Brain microvascular endothelial cell (primary cell): Measurements from ENCODE around the gene PPP1R36.

ENCODE experiments used
- DNase-seq: peaks from one replicate; pipeline ENCODE4 v3.0.0-alpha.2; 2020
- H3K27ac ChIP-seq: fragments of 250-450 bp; sonication (Bioruptor Pico); 2 replicates; pipeline ENCODE4 v1.5.1; 2020; ENCODE audit warnings: mild to moderate bottlenecking, moderate library complexity
- H3K27me3 ChIP-seq: fragments of 250-450 bp; sonication (Bioruptor Pico); replicated peaks from 2 replicates; pipeline ENCODE4 v1.5.1; 2020; ENCODE audit warnings: mild to moderate bottlenecking
- H3K36me3 ChIP-seq: fragments of 250-450 bp; sonication (Bioruptor Pico); replicated peaks from 2 replicates; pipeline ENCODE4 v1.5.1; 2020; ENCODE audit warnings: mild to moderate bottlenecking
- H3K4me3 ChIP-seq: 2 replicates; pipeline ENCODE4 v1.5.1; 2011; ENCODE audit warnings: low read depth, mild to moderate bottlenecking, control low read depth, low read length, moderate library complexity
- CTCF ChIP-seq: IDR thresholded peaks from 2 replicates; pipeline ENCODE4 v1.5.1; 2011; ENCODE audit warnings: low read depth, mild to moderate bottlenecking, moderate library complexity, low read length, control low read depth, inconsistent platforms; ENCODE audit errors: missing control alignments
- in situ Hi-C: cut with HindIII; loops from 2 replicates; pipeline ENCODE4 v1.10.0; 2017; ENCODE audit warnings: low sequenced_read_pairs, low pct_ligation_motif_present

The PPP1R36 gene

GRCh38 chr14:64531567-64531966 lies 18.2 kb upstream of the PPP1R36 start:
- H3K4me3 ChIP-seq: no peak overlapping the region
- no peaks in the 10 kb centered on the region for H3K27me3 ChIP-seq
- in situ Hi-C loops: no loop called here
- no peak for DNase-seq
- no peak for TF ChIP-seq CTCF
- H3K27ac ChIP-seq: no peak overlapping the region
- peaks cover 2% of the 10 kb centered on the region for H3K36me3 ChIP-seq

- no peak for TF ChIP-seq CTCF
- Histone ChIP-seq H3K4me3 (no peak overlapping the region), H3K27ac (no peak overlapping the region), H3K36me3 (no peaks in the 10 kb centered on the region), H3K27me3 (peaks cover 2% of the 10 kb centered on the region)
- no peak for DNase-seq
- in situ Hi-C loops: no loop called here
Observed at GRCh38 chr14:64536488-64537245, 13.1 kb upstream of the PPP1R36 start.

GRCh38 chr14:64540208-64541202 lies 9.3 kb upstream of the PPP1R36 start, which contains the start of gene HSPA2:
TSS of gene HSPA2 (plus strand) at chr14:64540741. CDS start at chr14:64540850, 109 bp downstream.
- peak within 1 kb of the TSS; percentile 60 for H3K4me3 ChIP-seq
- peak; percentile 88 for TF ChIP-seq CTCF
- H3K27me3 ChIP-seq: peaks cover 4% of the 10 kb centered on the region
- in situ Hi-C loops: no loop called here
- no peaks in the 10 kb centered on the region for H3K36me3 ChIP-seq
- DNase-seq: peak; percentile 99
- H3K27ac ChIP-seq: peak within 1 kb of the TSS; percentile 61

- peak overlapping the region; percentile 15 for H3K4me3 ChIP-seq
- H3K27ac ChIP-seq: no peak overlapping the region
- H3K27me3 ChIP-seq: peaks cover 4% of the 10 kb centered on the region
- DNase-seq: no peak
- H3K36me3 ChIP-seq: no peaks in the 10 kb centered on the region
- no peak for TF ChIP-seq CTCF
- in situ Hi-C loops: no loop called here
Observed at GRCh38 chr14:64541261-64541971, 8.3 kb upstream of the PPP1R36 start.

- Histone ChIP-seq H3K36me3 (no peaks in the 10 kb centered on the region), H3K4me3 (peak overlapping the region; percentile 12), H3K27me3 (peaks cover 4% of the 10 kb centered on the region), H3K27ac (no peak overlapping the region)
- in situ Hi-C loops: no loop called here
- no peak for TF ChIP-seq CTCF
- no peak for DNase-seq
Observed at GRCh38 chr14:64541972-64542835, 7.6 kb upstream of the PPP1R36 start.
